Measurements from ENCODE around the gene WNT5B. TPM values are rescaled to one million over a fixed set of nuclear protein-coding genes. Genes with fewer than 3 reads are reported as not detected.

The WNT5B gene
- total RNA-seq, 1 donor from 2014 or later, result 2.3 TPM

GRCh38 chr12:1608713-1609119, 20.3 kb upstream of the WNT5B start:
- intact Hi-C loops (cut with DNase I), result no loop called here

DNA sequence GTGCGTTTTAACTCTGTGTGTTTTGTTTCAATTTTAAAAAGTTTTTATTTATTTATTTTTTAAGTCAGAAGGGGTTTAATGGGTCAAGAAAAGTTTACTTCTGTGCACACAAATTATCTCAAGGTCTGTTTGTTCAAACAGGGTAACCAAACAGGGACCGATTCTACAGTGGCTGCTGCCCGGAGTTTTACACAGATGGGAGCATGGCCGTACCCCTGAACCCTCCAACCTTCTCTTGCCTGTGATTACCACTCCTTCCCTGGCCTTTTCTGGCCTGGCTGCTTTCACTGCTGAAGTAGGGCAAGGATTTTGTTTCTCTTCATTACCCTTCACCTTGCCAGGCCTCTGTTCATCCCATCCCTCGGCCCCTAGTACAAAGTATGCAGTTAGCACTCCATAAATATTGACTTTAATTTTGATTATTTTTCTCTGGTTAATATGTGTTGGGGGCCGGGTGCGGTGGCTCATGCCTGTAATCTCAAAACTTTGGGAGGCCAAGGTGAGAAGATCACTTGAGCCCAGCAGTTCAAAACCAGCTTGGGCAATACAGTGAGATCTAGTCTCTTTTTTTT, 18.9 kb upstream of the WNT5B start:
- H3K36me3 ChIP-seq, result no peaks in the 10 kb centered on the region
- ATAC-seq, result no peak
- H3K9me3 ChIP-seq, result no peaks in the 10 kb centered on the region
- DNase-seq, result no peak
- no peak overlapping the region for H3K4me3 ChIP-seq
- H3K4me1 ChIP-seq, result peaks cover 18% of the 10 kb centered on the region
- H3K27ac ChIP-seq, result no peak overlapping the region
- H3K27me3 ChIP-seq, result no peaks in the 10 kb centered on the region
- no peak for TF ChIP-seq CTCF (IDR thresholded peaks at IDR 0.05)
- intact Hi-C loops (cut with DNase I), result no loop called here

More at GRCh38 chr12:1608713-1609119, 20.3 kb upstream of the WNT5B start:
- H3K36me3 ChIP-seq, result no peaks in the 10 kb centered on the region
- ATAC-seq (no peak), DNase-seq (no peak)
- no peaks in the 10 kb centered on the region for H3K27me3 ChIP-seq
- peaks cover 18% of the 10 kb centered on the region for H3K4me1 ChIP-seq
- no peaks in the 10 kb centered on the region for H3K9me3 ChIP-seq
- no peak for TF ChIP-seq CTCF (IDR thresholded peaks at IDR 0.05)
- no peak overlapping the region for H3K4me3 ChIP-seq
- no peak overlapping the region for H3K27ac ChIP-seq

DNA sequence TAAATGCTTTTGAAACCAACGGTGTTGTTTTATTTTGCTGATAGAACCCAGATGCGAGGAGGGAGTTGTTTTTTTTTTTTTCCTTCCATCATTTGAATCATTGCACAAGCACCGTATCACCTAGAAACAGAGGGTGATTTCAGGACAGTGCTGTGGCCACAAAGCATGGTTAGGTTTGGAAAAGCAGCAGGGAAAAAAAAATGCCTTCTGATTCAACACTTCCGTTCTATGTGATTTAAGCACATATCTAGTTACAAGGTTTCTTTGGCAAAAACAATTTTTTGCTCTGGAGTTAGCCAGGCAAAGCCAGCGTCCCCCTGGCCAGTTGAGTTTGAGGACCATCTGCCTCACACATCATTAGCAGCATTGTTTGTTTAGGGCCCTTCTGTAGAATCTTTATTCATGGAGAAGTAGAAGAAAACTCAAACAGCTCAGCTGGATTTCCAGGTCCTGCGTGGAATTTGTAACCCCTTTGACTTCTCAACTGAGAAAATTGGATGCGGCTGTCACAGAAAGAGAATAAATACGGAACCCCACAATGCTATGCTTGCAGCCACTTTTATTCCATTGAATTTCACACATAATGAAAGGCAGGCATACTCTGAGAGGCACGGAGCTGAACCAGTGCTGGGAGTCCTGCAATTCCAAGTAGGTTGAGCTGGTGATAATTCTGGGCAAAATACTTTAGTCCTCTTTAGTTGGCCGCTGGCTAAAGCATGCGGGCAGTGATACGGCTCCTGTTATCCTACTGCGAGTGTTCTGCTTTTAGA, 17.0 kb upstream of the WNT5B start:
- no peaks in the 10 kb centered on the region for H3K36me3 ChIP-seq
- H3K27ac ChIP-seq, result no peak overlapping the region
- no peaks in the 10 kb centered on the region for H3K9me3 ChIP-seq
- DNase-seq, result no peak
- no peak for TF ChIP-seq CTCF (IDR thresholded peaks at IDR 0.05)
- intact Hi-C loops (cut with DNase I), result no loop called here
- H3K4me3 ChIP-seq, result no peak overlapping the region
- H3K4me1 ChIP-seq, result peaks cover 9% of the 10 kb centered on the region
- no peak for ATAC-seq
- no peaks in the 10 kb centered on the region for H3K27me3 ChIP-seq

DNA sequence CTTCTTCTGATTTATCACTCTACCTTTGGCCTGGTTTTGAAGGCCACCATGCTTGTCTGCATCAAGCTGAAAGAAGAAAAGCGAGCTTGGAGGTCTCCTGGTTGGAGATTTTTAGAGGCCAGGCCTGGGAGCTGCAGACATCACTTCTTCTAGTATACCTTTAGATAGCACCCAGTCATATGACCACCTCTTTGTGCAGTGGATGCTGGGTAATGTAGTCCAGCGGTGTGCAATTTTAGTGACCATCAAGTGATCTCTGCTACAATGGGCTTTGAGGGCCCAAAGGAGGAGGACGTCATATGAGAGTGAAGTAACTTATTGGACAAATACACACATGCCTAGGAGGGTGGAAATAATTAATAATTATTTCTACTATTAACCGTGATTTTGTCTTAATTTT, 15.2 kb upstream of the WNT5B start:
- H3K36me3 ChIP-seq, result no peaks in the 10 kb centered on the region
- no peaks in the 10 kb centered on the region for H3K27me3 ChIP-seq
- H3K4me3 ChIP-seq, result no peak overlapping the region
- no peaks in the 10 kb centered on the region for H3K9me3 ChIP-seq
- TF ChIP-seq CTCF (IDR thresholded peaks at IDR 0.05), result no peak
- H3K27ac ChIP-seq, result no peak overlapping the region
- H3K4me1 ChIP-seq, result peaks cover 3% of the 10 kb centered on the region
- ATAC-seq (no peak), DNase-seq (no peak)
- intact Hi-C loops (cut with DNase I), result no loop called here

DNA sequence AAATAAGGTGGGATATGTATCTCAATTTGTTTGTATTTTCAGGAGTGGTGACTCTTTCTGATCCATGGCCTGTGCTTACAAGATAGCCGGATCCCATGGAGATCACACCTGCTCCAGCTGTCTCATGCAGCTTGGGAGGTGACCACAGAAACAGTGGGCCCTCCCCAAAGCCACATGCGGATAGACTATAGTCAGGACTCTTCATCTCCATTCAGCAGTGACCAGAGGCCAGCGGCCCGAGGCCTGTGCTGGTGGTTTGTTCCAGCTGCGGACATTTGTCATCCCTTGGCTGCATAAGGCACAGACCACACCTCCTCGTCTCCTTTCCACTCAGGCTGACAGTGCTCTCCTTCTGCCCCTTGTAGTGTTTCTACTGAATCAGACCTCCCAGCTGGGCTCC, 14.7 kb upstream of the WNT5B start:
- ATAC-seq, result no peak
- Histone ChIP-seq H3K4me3 (no peak overlapping the region), H3K4me1 (no peaks in the 10 kb centered on the region), H3K36me3 (no peaks in the 10 kb centered on the region), H3K9me3 (no peaks in the 10 kb centered on the region), H3K27me3 (no peaks in the 10 kb centered on the region), H3K27ac (no peak overlapping the region)
- no peak for TF ChIP-seq CTCF (IDR thresholded peaks at IDR 0.05)
- intact Hi-C loops (cut with DNase I), result no loop called here
- DNase-seq, result no peak

Data from upper lobe of right lung (tissue), 1 donor.